Activated CD4-positive, alpha-beta T cell treated with anti-CD3 and anti-CD28 coated beads for 4 hours (primary cell): Measurements from ENCODE around the gene DALRD3.
A peak's percentile ranks its signal among the peaks of the same experiment; 100 is the strongest.

Experiments
- DNase-seq, 2 donors: peaks; one replicate each; pipeline ENCODE4 v3.0.0-alpha.2; 2020

Gene DALRD3

GRCh38 chr3:48974076-48974864, 44.1 kb downstream of the DALRD3 start:
- DNase-seq = no peak

- DNase-seq = no peak
Observed at GRCh38 chr3:48970586-48970985, 47.8 kb downstream of the DALRD3 start.

GRCh38 chr3:48966876-48967361, 51.5 kb downstream of the DALRD3 start:
- peak; percentile 42 to 50 for DNase-seq

GRCh38 chr3:48966367-48966766, 52.0 kb downstream of the DALRD3 start:
- no peak for DNase-seq
